HUDEP-2 (cell line): ENCODE results near the gene SPATA18.
"Not testable (repeated sequence)": the region's sequence is repeated elsewhere in the genome, so short reads cannot be mapped to it uniquely, and the experiment has no call there.

Experiments used
- DNase-seq, 76 experiments: peaks; one replicate each; lab custom pipeline; 2025; ENCODE audit not compliant: unreplicated experiment in 76 of 76; lab: John Stamatoyannopoulos, UW

Gene SPATA18

GRCh38 chr4:52051615-52052474, 741 bp downstream of the SPATA18 start:
- no peak for DNase-seq

DNA sequence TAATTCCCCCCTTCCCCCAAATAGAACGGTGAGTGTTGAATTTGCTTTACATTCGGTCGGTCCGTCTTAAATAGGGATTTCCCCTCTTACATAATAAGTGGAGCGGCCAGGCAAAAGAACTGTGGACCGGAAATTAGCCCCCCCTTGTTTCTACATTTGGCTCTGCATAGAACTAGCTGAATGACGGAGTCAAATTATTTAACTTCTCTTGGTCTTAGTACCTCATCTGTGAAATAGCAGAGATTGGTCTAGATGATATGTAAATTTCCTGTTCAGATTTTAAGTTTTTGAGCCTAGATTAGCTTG, 1.3 kb downstream of the SPATA18 start:
- no peak for DNase-seq

DNA sequence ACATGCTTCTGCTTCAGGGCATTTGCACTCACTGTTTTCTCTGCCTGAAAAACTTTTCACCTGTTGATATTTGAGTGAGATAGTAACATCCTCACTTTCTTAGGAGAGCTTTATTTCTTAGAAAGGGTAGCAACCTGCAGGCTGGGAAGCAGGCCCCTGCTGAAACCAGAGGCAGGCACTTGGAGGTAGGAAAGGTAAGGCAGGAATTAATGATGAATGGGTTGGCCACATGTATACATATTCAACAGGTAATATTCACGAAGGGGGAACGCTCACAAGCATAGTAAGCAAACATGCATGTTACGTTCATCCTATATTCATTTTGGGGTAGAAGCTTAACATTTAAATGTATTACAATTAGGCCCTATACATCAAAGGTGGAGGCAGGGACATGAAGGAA, 3.1 kb downstream of the SPATA18 start:
- no peak for DNase-seq

- DNase-seq, result no peak
Observed at GRCh38 chr4:52057196-52057595, 6.1 kb downstream of the SPATA18 start.

GRCh38 chr4:52058275-52058674, 7.2 kb downstream of the SPATA18 start:
- no peak for DNase-seq

DNA sequence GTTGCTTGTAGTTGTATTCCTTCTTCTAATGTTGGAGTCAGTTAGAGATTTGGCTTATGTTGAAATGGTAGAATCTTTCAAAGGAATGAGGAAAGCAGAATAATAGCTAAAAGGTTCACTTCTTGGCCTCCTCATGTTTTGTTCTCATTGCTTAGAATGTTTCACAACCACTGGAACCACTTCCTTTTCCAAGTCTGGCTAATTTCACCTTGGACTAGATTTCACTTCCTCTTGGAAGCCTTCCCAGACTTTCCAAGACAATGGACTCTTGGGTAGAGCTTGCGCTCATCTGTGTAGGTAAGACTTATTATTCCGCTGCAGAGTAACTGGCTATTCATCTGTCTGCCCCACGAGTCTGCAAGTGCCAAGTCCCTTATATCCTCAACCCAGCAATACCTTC, 8.3 kb downstream of the SPATA18 start:
- DNase-seq, result no peak

DNA sequence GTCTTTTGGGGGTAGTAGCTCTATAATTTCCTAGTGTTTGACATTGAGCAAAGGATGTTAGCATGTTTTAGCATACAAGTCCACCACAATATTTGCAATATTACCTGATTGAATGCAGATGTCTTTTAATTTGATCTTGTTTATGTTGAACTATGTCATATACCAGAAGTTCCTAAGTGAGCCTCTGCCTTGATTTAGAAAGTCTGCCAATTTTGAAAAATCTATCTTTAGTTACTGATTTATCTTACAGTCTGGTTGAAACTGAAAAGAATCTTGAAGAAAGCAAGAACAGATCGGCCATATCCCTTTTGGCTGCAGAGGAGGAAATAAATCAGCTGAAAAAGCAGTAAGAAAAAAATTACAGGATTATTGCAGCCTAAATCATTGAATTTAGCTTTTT, 18.5 kb downstream of the SPATA18 start:
- DNase-seq, result no peak

GRCh38 chr4:52071791-52072546, 20.9 kb downstream of the SPATA18 start:
- DNase-seq, result no peak

DNA sequence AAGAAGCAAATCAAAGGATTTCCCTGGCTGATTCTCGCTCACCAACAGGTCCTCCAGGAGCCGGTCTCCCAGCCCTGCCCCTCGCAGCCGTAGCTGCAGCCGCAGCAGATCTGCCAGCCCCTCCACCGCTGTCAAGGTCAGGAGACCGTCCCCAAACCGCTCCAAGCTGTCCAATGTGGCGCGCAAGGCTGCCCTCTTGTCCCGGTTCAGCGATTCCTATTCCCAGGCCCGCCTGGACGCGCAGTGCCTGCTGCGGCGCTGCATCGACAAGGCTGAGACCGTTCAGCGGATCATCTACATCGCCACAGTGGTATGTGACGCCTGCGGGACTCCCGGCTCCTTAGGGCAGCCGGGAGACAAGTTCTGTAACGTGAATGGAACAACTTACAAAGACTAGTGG, 25.6 kb downstream of the SPATA18 start:
- no peak for DNase-seq

DNA sequence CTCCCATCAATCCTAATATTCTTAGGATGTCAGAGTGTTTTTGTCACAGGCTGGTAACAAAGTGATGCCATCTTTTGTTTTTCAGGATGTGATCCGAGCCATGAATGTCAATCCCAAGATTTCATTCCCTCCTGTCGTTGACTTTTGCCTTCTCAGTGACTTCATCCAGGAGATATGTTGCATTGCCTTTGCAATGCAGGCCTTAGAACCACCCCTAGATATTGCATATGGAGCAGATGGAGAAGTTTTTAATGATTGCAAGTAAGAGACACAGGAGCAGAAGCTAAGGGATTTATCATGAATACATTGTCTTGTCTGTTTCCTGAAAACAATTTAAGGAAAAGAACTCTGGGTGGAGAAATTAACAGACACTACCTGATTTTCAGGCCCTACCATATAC, 28.6 kb downstream of the SPATA18 start:
- no peak for DNase-seq

DNA sequence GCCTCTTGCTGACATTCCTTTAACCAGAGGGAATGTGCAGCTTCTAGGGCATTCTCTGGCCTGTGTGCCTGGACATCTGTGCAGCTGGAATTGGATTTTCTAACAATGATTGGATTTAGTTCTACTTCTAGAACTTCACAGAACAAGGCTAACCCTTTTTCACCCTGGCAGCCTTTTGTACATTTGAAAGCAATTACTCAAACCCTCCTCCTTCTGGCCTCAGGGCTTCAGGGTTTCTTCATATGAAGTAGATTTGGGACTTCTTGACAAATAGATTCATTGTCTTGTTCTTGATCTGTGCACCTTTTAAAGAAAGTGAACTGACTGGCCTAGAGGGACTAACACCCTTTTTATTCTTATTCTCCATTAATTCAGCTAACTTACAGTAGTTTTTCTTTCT, 30.1 kb downstream of the SPATA18 start:
- no peak for DNase-seq

DNA sequence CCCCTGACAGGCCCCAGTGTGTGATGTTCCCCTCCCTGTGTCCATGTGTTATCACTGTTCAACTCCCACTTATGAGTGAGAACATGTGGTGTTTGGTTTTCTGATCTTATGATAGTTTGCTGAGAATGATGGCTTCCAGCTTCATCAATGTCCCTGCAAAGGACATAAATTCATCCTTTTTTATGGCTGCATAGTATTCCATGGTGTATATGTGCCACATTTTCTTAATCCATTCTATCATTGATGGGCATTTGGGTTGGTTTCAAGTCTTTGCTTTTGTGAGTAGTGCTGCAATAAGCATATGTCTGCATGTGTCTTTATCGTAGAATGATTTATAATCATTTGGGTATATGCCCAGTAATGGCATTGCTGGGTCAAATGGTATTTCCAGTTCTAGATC, 35.3 kb downstream of the SPATA18 start:
- DNase-seq, result not testable (repeated sequence)

DNA sequence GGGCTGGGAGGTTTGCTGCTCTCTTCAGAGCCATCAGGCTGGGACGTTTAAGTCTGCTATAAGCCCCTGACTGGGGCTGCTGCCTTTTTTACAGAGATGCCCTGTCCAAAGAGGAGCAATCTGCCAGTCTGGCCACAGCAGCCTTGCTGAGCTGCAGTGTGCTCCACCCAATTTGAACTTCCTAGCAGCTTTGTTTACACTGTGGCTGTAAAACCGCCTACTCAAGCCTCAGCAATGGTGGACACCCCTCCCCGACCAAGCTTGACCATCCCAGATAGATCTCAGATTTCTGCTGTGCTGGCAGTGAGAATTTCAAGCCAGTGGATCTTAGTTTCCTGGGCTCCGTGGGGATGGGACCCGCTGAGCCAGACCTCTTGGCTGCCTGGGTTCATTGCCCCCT, 40.7 kb downstream of the SPATA18 start:
- DNase-seq, result no peak

- DNase-seq, result no peak
Observed at GRCh38 chr4:52093466-52093865, 42.4 kb downstream of the SPATA18 start.

GRCh38 chr4:52094376-52095145, 43.5 kb downstream of the SPATA18 start:
- DNase-seq, result no peak

DNA sequence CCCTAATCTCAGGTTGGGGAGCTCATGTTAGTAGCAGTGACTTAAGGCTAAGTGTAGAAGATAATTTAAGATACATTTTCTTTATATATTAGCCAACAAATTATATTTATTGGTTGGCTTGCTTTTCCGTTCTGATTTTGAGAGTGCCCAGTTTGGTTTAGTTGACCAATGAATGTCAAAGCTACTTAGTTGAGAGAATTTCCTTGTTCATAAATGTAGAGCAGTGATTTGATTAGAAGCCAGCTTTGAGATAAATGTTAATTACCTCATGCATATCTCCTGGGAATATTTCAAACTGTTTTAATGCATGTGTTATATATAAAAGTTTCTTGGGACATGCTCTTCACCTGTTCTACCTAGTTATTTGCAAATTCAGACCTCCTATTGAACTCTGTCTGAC, 44.3 kb downstream of the SPATA18 start:
- no peak for DNase-seq

- DNase-seq, result no peak
Observed at GRCh38 chr4:52096048-52096447, 44.9 kb downstream of the SPATA18 start.

- DNase-seq, result no peak
Observed at GRCh38 chr4:52098618-52099017, 47.5 kb downstream of the SPATA18 start.

GRCh38 chr4:52099860-52100461, 48.9 kb downstream of the SPATA18 start:
- DNase-seq, result no peak

GRCh38 chr4:52102587-52102986, 51.5 kb downstream of the SPATA18 start:
- DNase-seq, result no peak

GRCh38 chr4:52103319-52103718, 52.2 kb downstream of the SPATA18 start:
- no peak for DNase-seq
